ENCODE data around the gene RFLNA.

GRCh38 chr12:124328116-124328515, 33.2 kb downstream of the RFLNA start:
- TF ChIP-seq SIN3A (IDR thresholded peaks at IDR 0.05; ENCODE audit: borderline replicate concordance, insufficient read depth, low read length), result no peak
- TF ChIP-seq TAF1 (IDR thresholded peaks at IDR 0.05; ENCODE audit: borderline replicate concordance, insufficient read depth, low read length), result no peak
- TF ChIP-seq POLR2AphosphoS5 (IDR thresholded peaks at IDR 0.05; ENCODE audit: low read depth, low read length), result no peak

Measured in PFSK-1 (cell line).